B cell (primary cell): Measurements from ENCODE around the gene KRTAP19-7. TPM values are rescaled to one million over a fixed set of nuclear protein-coding genes. Genes with fewer than 3 reads are reported as not detected.

Experiments used
- ATAC-seq: fragments of 200-7000 bp; cut with Tn5 transposase; one replicate; pipeline ENCODE4 v1.10.0; 2021; ENCODE audit warnings: low read depth, mild to moderate bottlenecking, moderate number of reproducible peaks, moderate library complexity
- CTCF ChIA-PET: fragments of 350-600 bp; sonication (Branson Sonifier 250); formaldehyde crosslinking; loops from one replicate; lab custom pipeline; 2021; ENCODE audit warnings: antibody characterized with exemption, inconsistent platforms; lab: Charles Lee
- POLR2A ChIA-PET: fragments of 350-600 bp; sonication (Branson Sonifier 250); formaldehyde crosslinking; loops from one replicate; lab custom pipeline; 2021; ENCODE audit warnings: antibody characterized with exemption; lab: Charles Lee
- DNase-seq: peaks from one replicate; pipeline ENCODE4 v3.0.0; 2013
- H2AFZ ChIP-seq: 2 replicates; pipeline ENCODE4 v1.6.1; 2012; ENCODE audit warnings: mild to moderate bottlenecking, low read depth, low read length; ENCODE audit not compliant: insufficient read depth, poor library complexity, severe bottlenecking
- H3K27ac ChIP-seq, 2 donors: 1 replicate in 1 of 2; 2 replicates in 1 of 2; pipeline ENCODE4 v1.5.1; 2012 to 2013; ENCODE audit warnings: low read length in 2 of 2, mild to moderate bottlenecking in 2 of 2, moderate library complexity in 1 of 2
- H3K27me3 ChIP-seq, 4 experiments: fragments of 200-600 bp in 1 of 4; sonication (generic) in 1 of 4; replicated peaks in 1 of 4; 1 replicate in 2 of 4; 2 replicates in 2 of 4; pipeline versions ENCODE4 v1.6.1 to v1.7.0; 2013 to 2016; ENCODE audit warnings: low read length in 3 of 4, mild to moderate bottlenecking in 2 of 4, mixed read lengths in 1 of 4, moderate library complexity in 1 of 4; ENCODE audit not compliant: insufficient read depth in 4 of 4, control insufficient read depth in 3 of 4; ENCODE audit errors: control extremely low read depth in 1 of 4
- H3K36me3 ChIP-seq, 2 experiments: replicated peaks in 1 of 2; 1 replicate in 1 of 2; 2 replicates in 1 of 2; pipeline versions ENCODE4 v1.6.1 to v1.7.1; 2013; ENCODE audit warnings: low read length in 1 of 2; ENCODE audit not compliant: insufficient read depth in 2 of 2, control insufficient read depth in 1 of 2; ENCODE audit errors: control extremely low read depth in 1 of 2, extremely low read depth in 1 of 2
- H3K4me1 ChIP-seq, 2 donors: fragments of 200-600 bp in 1 of 2; sonication (generic) in 1 of 2; 1 replicate in 1 of 2; 2 replicates in 1 of 2; pipeline versions ENCODE4 v1.5.1 to v1.6.1; 2013 to 2017; ENCODE audit warnings: low read length in 2 of 2; ENCODE audit not compliant: control insufficient read depth in 2 of 2, insufficient read depth in 2 of 2
- H3K4me2 ChIP-seq: replicated peaks from 2 replicates; pipeline ENCODE3; 2012; ENCODE audit warnings: mild to moderate bottlenecking, low read depth, low read length; ENCODE audit not compliant: poor library complexity, severe bottlenecking
- H3K4me3 ChIP-seq, 5 experiments: fragments of 200-600 bp in 1 of 5; sonication (generic) in 1 of 5; 1 replicate in 3 of 5; 2 replicates in 2 of 5; pipeline versions ENCODE4 v1.5.1 to v1.7.0; 2011 to 2016; ENCODE audit warnings: low read length in 4 of 5, mild to moderate bottlenecking in 4 of 5, low read depth in 2 of 5, control low read depth in 1 of 5, moderate library complexity in 1 of 5; ENCODE audit not compliant: insufficient read depth in 1 of 5; ENCODE audit errors: control extremely low read depth in 1 of 5, extremely low read depth in 1 of 5
- H3K79me2 ChIP-seq: fragments of 200-600 bp; sonication (generic); one replicate; pipeline ENCODE4 v1.6.0; 2016; ENCODE audit warnings: low read length; ENCODE audit not compliant: control insufficient read depth, insufficient read depth
- H3K9ac ChIP-seq: fragments of 200-600 bp; sonication (generic); 2 replicates; pipeline ENCODE4 v1.6.1; 2017; ENCODE audit warnings: mild to moderate bottlenecking, low read length, moderate library complexity
- H3K9me3 ChIP-seq, 3 donors: one replicate each; pipeline versions ENCODE4 v1.6.1 to v1.7.1; 2013; ENCODE audit warnings: low read length in 2 of 3; ENCODE audit not compliant: control insufficient read depth in 2 of 3, insufficient read depth in 1 of 3; ENCODE audit errors: control extremely low read depth in 1 of 3
- H4K20me1 ChIP-seq: 2 replicates; pipeline ENCODE4 v1.6.0; 2012; ENCODE audit warnings: mild to moderate bottlenecking, low read length; ENCODE audit not compliant: insufficient read depth, control insufficient read depth, poor library complexity, severe bottlenecking
- H3K27ac Mint-ChIP-seq: one replicate; pipeline ENCODE4 v1.8.0; 2021; ENCODE audit warnings: mixed read lengths
- H3K27me3 Mint-ChIP-seq: one replicate; pipeline ENCODE4 v1.8.0; 2021; ENCODE audit warnings: mixed read lengths
- H3K4me1 Mint-ChIP-seq: one replicate; pipeline ENCODE4 v1.8.0; 2021; ENCODE audit warnings: mixed read lengths
- H3K4me3 Mint-ChIP-seq: one replicate; pipeline ENCODE4 v1.8.0; 2021; ENCODE audit warnings: mixed read lengths
- H3K9me3 Mint-ChIP-seq: one replicate; pipeline ENCODE4 v1.8.0; 2022; ENCODE audit warnings: mixed read lengths; ENCODE audit not compliant: insufficient read depth
- CTCF ChIP-seq: fragments of 200-600 bp; IDR thresholded peaks from one replicate; pipeline ENCODE4 v1.8.0; 2022; ENCODE audit warnings: antibody characterized with exemption, mild to moderate bottlenecking
- EZH2 ChIP-seq: IDR thresholded peaks from 2 replicates; pipeline ENCODE4 v1.6.1; 2012; ENCODE audit warnings: borderline replicate concordance, low read depth, mild to moderate bottlenecking, moderate library complexity, low read length; ENCODE audit not compliant: insufficient read depth, poor library complexity, severe bottlenecking
- WGBS: methylation state at CpG from one replicate; pipeline ENCODE4 v1.1.5; 2013; ENCODE audit warnings: missing lambda C conversion rate; ENCODE audit not compliant: insufficient coverage; 5-methylcytosine and 5-hydroxymethylcytosine counted together
- intact Hi-C: fragments of 100-400 bp; cut with micrococcal nuclease; formaldehyde crosslinking; loops from one replicate; pipeline ENCODE4 v1.10.0; 2022
- polyA plus RNA-seq: library from polyadenylated mRNA; depleted of rRNA; stranded (reverse); fragments of >200 nt; gene quantifications from 2 replicates; pipeline ENCODE4 v1.2.3, GENCODE V29; 2012
- total RNA-seq, 2 donors: library from RNA; stranded (reverse); fragments of 120-200 nt in 1 of 2; gene quantifications; 1 replicate in 1 of 2; 2 replicates in 1 of 2; pipeline versions ENCODE4 v1.2.3 to v1.2.4, GENCODE V29; 2013 to 2022

The KRTAP19-7 gene
- total and polyA plus RNA-seq, 2 donors (not counting 1 experiment from before 2014, with no cell fraction given), result not detected

GRCh38 chr21:30563072-30563471 lies 2.0 kb upstream of the KRTAP19-7 start:
- no peaks in the 10 kb centered on the region for H3K4me1 ChIP-seq
- no peaks in the 10 kb centered on the region for H3K9me3 Mint-ChIP-seq
- H3K4me3 ChIP-seq, result no peak overlapping the region
- no peaks in the 10 kb centered on the region for H3K27me3 Mint-ChIP-seq
- no peak overlapping the region for H2AFZ ChIP-seq
- H3K36me3 ChIP-seq, result no peaks in the 10 kb centered on the region
- H4K20me1 ChIP-seq, result no peaks in the 10 kb centered on the region
- H3K9ac ChIP-seq, result no peak overlapping the region
- TF ChIP-seq CTCF (no peak), EZH2 (no peak)
- no peaks in the 10 kb centered on the region for H3K4me1 Mint-ChIP-seq
- ChIA-PET POLR2A (no interaction called here), CTCF (no interaction called here)
- H3K27ac Mint-ChIP-seq, result no peak overlapping the region
- WGBS, result 50% methylated on average over 2 of the region's 6 CpGs
- no peaks in the 10 kb centered on the region for H3K27me3 ChIP-seq
- no peaks in the 10 kb centered on the region for H3K9me3 ChIP-seq
- H3K79me2 ChIP-seq, result no peaks in the 10 kb centered on the region
- no peak overlapping the region for H3K4me2 ChIP-seq
- no peak overlapping the region for H3K27ac ChIP-seq
- DNase-seq, result no peak
- H3K4me3 Mint-ChIP-seq, result no peak overlapping the region
- intact Hi-C loops, result no loop called here
- ATAC-seq, result no peak

GRCh38 chr21:30561957-30562356 lies 843 bp upstream of the KRTAP19-7 start:
- H3K9me3 Mint-ChIP-seq, result no peaks in the 10 kb centered on the region
- no peak overlapping the region for H3K4me3 Mint-ChIP-seq
- ChIA-PET CTCF (no interaction called here), POLR2A (no interaction called here)
- H3K9ac ChIP-seq, result no peak overlapping the region
- 100% methylated on average over 1 of the region's 2 CpGs for WGBS
- no peaks in the 10 kb centered on the region for H3K27me3 Mint-ChIP-seq
- H3K36me3 ChIP-seq, result no peaks in the 10 kb centered on the region
- no peak for TF ChIP-seq CTCF
- TF ChIP-seq EZH2, result no peak
- H3K4me1 ChIP-seq, result no peaks in the 10 kb centered on the region
- H3K27ac Mint-ChIP-seq, result no peak overlapping the region
- DNase-seq (no peak), ATAC-seq (no peak)
- H3K27me3 ChIP-seq, result no peaks in the 10 kb centered on the region
- H3K9me3 ChIP-seq, result no peaks in the 10 kb centered on the region
- no peak overlapping the region for H2AFZ ChIP-seq
- H3K4me3 ChIP-seq, result no peak overlapping the region
- no peaks in the 10 kb centered on the region for H4K20me1 ChIP-seq
- no peak overlapping the region for H3K4me2 ChIP-seq
- intact Hi-C loops, result no loop called here
- no peak overlapping the region for H3K27ac ChIP-seq
- H3K79me2 ChIP-seq, result no peaks in the 10 kb centered on the region
- H3K4me1 Mint-ChIP-seq, result no peaks in the 10 kb centered on the region
